ENCODE measurements around the gene CFAP92. TPM values are rescaled to one million over a fixed set of nuclear protein-coding genes. Genes with fewer than 3 reads are reported as not detected.
"Not testable (repeated sequence)": the region's sequence is repeated elsewhere in the genome, so short reads cannot be mapped to it uniquely, and the experiment has no call there.

Gene CFAP92
- total RNA-seq, 3 donors from 2014 or later = 1.1 to 1.5 (median 1.3) TPM

GRCh38 chr3:128933213-128933921, 60.5 kb downstream of the CFAP92 start:
- ATAC-seq (no peak), DNase-seq (no peak)

DNA sequence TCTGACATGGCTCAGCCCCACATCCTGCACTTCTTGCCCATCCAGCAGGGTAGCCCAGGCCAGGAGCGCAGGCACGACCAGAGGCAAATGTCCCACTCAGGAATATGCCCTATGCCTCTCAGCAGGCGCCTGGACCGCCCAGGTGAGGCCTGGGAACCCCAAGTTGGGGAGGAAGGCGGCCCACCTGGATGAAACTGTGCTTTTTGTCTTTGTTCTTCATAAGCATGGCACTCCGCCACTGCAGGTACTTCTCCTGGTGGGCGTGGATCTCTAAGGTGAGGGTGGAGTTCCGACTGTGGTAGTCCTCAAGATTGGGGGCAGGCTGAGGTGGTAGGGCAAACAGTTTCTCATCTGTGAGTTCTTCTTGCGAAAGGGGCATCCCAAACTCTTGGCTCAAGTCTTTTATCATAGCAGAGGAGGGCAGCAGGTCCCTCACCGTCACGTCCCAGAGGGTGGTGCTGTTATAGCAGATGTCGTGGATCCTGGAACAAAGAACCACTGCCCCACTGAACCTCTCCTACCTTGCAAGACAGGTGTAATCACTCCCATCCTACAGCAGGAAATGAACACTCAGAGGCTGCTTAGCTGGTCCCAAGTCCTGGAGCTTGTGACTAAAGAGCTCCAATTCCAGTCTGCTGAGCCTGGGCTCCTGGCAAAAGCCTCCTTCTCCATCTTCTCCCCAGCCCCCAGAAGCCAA, 61.2 kb downstream of the CFAP92 start:
- no peaks in the 10 kb centered on the region for H3K4me1 ChIP-seq (ENCODE audit: low read depth)
- DNase-seq (no peak), ATAC-seq (no peak)
- no peaks in the 10 kb centered on the region for H3K9me3 ChIP-seq
- H3K36me3 ChIP-seq (ENCODE audit: low read depth) = no peaks in the 10 kb centered on the region
- intact Hi-C loops (cut with DNase I, micrococcal nuclease) = no loop called here
- TF ChIP-seq CTCF (IDR thresholded peaks at IDR 0.05) = no peak
- no peak overlapping the region for H3K4me3 ChIP-seq

More at GRCh38 chr3:128933213-128933921, 60.5 kb downstream of the CFAP92 start:
- no peaks in the 10 kb centered on the region for H3K9me3 ChIP-seq
- no peak for TF ChIP-seq CTCF (IDR thresholded peaks at IDR 0.05)
- H3K4me3 ChIP-seq = no peak overlapping the region
- no peaks in the 10 kb centered on the region for H3K4me1 ChIP-seq (ENCODE audit: low read depth)
- intact Hi-C loops (cut with DNase I, micrococcal nuclease) = no loop called here
- H3K36me3 ChIP-seq (ENCODE audit: low read depth) = no peaks in the 10 kb centered on the region

DNA sequence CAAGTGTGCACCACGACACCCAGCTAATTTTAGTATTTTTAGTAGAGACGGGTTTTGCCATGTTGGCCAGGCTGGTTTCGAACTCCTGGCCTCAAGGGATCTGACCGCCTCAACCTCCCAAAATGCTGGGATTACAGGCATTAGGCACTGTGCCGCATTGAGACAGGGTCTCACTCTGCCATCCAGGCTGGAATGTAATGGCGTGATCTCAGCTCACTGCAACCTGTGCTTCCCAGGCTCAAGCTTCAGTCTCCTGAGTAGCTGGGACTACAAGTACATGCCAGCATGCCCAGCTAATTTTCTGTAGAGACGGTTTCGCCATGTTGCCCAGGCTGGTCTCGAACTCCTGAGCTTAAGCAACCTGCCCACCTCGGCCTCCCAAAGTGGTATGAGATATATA, 62.8 kb downstream of the CFAP92 start:
- no peak for DNase-seq
- intact Hi-C loops (cut with DNase I, micrococcal nuclease) = no loop called here
- ATAC-seq = no peak
- Histone ChIP-seq H3K4me1 (ENCODE audit: low read depth) (no peaks in the 10 kb centered on the region), H3K4me3 (no peak overlapping the region), H3K36me3 (ENCODE audit: low read depth) (no peaks in the 10 kb centered on the region), H3K9me3 (peaks cover under 1% of the 10 kb centered on the region)
- no peak for TF ChIP-seq CTCF (IDR thresholded peaks at IDR 0.05)

- H3K9me3 ChIP-seq = peaks cover 13% of the 10 kb centered on the region
- H3K36me3 ChIP-seq (ENCODE audit: low read depth) = no peaks in the 10 kb centered on the region
- DNase-seq (no peak), ATAC-seq (no peak)
- TF ChIP-seq CTCF (IDR thresholded peaks at IDR 0.05) = no peak
- H3K4me3 ChIP-seq = no peak overlapping the region
- no peaks in the 10 kb centered on the region for H3K4me1 ChIP-seq (ENCODE audit: low read depth)
- intact Hi-C loops (cut with DNase I, micrococcal nuclease) = no loop called here
These were observed 64.5 kb downstream of the CFAP92 start for GRCh38 chr3:128929364-128929763.

DNA sequence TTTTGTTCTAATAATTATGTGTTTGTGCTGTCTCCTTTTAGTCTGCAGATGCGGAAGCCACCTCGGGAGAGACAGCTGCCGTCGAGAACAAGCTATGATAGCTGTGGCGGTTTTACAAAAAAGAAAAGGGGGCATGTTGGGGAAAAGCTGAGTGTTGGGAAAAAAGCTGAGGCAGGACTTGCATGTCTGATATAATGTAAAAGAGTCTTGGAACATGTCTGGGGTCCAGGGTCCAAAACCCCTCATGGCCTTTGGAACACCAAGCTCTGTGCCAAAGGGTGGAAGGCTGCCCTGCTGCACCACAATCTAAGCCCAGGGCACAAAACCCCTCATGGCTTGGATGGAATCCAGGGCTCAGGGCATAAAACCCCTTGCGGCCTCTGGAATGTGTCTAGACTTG, 69.9 kb downstream of the CFAP92 start:
- H3K4me1 ChIP-seq (ENCODE audit: low read depth); ATAC-seq; intact Hi-C loops (cut with DNase I, micrococcal nuclease); DNase-seq; H3K36me3 ChIP-seq (ENCODE audit: low read depth); H3K4me3 ChIP-seq: not testable (repeated sequence)
- peaks cover 35% of the 10 kb centered on the region for H3K9me3 ChIP-seq

DNA sequence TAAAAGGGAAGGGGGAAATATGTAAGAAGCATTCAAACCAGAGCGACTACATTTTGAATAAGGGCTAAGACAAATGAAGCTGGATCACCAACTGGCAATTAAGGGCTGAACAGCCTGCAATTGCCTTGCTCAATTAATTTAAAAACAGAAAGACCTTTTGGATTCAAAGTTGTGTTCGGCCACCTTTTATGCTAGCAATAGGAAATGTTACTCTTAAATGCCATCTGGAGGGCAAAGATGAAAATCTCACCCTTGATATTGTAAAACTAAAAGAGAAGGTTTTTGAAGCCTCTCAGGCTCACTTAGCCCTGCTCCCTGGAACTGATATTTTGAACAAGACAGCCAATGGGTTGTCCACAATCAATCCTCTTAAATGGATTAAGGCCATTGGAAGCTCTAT, 70.3 kb downstream of the CFAP92 start:
- Histone ChIP-seq H3K9me3 (peaks cover 35% of the 10 kb centered on the region), H3K36me3 (ENCODE audit: low read depth) (no peaks in the 10 kb centered on the region), H3K4me1 (ENCODE audit: low read depth) (no peaks in the 10 kb centered on the region), H3K4me3 (no peak overlapping the region)
- TF ChIP-seq CTCF (IDR thresholded peaks at IDR 0.05) = no peak
- no peak for ATAC-seq
- DNase-seq = no peak
- intact Hi-C loops (cut with DNase I, micrococcal nuclease) = no loop called here

All from mucosa of descending colon (tissue), 3 donors.